ENCODE measurements around the gene TLE7.

Gene TLE7

DNA sequence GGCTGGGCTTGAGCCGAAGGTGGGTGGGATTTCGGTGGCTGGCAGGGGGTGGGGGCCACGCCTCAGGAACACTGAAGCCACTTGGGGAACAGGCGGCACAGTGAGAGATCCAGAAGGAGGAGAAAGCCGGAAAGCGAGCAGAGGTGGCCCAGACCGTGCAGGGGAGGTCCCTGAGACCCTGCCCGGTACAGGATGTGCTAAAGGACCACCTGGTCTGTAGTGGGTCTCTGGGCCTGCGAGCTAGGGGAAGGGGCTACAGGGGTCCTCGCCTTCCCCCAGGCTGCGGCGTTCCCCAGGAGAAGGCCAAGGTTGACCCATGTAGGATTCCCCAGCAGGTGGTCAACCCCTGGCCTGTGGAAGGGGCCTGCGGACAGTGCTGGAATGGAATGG lies at the start of gene TLE7:
TLE7 (minus strand) TSS at position 4 of the 390 bp plus-strand sequence. CDS start 8,730 bp downstream, outside the sequence.
- DNase-seq, result no peak

DNA sequence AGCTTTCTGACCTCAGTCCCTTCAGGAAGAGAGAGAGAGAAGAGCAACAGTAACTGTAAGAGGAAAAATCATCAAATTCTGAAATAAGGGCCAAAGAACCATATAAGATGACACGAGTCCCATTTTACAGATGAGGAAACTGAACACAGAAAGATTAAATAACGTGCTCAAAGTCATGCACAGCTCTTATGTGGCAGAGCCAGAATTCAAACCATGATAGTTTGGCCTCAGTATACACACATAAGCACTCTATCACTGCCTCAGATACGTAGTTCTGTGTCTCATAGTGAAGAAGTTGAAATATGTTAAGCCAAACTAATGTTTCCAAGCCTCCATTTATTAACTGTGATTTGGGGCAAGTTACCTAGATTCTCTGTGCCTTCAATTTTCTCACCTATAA lies 49.2 kb upstream of the TLE7 start:
- DNase-seq, result no peak

DNA sequence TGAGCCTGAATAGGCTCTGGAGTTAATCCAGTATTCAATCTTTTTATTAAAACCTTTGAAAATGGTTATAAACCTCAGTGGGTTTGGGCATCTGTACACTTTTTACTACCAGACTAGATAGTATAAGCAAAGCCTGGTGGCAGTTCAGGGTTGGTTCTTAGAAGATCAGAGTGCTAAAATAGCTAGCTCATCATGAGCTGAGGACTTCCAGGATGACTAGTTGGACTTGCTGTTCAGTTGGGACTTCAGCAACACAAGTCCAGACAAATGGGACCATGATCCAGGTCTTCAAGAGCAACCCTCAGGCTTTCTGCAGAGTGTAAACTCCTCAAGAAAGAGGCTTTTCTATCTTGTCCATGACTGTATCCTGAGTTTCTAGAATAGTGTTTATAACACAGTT lies 48.5 kb upstream of the TLE7 start:
- DNase-seq, result no peak

DNA sequence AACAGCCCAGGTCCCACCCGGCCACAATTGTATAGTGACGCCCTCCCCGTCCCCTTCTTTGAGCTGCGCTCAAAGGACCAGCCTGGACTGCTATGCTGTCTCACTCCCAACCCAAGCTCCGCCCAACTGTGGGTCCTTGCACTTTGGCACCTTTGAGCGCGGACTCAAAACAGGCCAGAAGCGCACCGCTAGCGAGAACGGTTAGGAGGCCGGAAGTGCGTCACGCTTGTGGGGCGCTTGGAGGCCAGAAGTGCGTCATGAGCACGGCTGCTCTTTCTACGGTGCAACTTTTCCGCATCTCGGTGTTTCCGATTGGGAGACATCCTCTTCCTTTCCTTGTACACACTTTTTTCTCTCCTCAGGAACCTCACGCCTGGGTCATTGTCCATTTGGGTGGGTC lies 47.3 kb upstream of the TLE7 start, which contains the start of gene ZNF19:
ZNF19 (minus strand) TSS at position 203 of the 400 bp plus-strand sequence. CDS start 7,210 bp downstream, outside the sequence.
- no peak for DNase-seq

DNA sequence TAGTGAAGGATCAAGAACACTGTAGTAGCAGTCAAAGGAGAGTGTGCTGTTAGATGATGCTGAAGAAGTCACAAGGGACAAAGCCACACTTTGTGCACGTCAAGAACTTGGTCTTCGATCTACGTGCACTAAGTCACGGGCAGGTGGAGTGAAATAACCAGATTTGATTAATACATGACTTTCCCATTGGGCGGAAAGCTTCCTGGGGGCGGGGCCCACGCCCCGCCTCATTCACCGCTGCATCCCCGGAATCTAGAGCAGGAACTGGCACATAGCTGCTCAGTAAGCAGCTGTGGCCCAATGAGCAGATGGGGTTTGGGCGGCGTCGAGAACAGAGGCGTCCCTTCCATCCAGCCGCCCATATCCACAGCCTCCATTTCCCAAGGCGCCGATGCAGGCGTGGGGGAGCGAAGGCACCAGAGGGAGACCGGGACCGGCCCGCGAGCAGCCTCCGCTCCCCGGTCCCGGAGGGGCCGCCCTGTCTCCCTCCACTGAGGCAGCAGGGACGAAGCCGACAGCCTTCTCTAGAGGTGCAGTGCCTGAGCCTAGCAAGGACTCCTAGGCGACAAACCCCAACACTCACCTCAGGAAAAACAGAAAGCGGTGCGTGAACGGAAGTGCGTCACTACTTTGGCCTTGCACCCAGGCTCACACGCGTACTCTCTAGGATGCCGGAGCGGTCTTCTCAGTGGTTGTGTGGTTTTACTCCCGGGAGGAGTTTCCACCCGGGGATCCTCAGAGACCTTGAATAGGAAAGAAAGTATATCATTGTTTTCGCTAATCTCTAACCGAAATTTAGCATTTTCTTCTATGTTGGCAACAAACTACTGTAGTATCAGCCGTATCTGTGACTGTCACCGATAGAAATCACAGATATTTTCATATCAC lies 42.4 kb upstream of the TLE7 start:
- DNase-seq, result peak; percentile 73 to 74

DNA sequence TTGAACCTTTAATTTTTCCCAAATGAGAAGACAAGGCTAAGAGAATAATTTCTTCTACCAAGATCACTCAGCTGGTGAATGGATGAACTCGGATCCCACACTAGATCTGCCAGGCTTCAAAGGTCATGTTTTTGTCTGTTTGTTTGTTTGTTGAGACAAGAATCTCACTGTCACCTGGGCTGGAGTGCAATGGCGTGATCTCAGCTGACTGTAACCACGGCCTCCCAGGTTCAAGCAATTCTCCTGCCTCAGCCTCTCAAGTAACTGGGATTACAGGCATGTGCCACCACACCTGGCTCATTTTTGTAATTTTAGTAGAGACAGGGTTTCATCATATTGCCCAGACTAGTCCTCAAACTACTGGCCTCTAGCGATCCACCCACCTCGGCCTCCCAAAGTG lies 40.7 kb upstream of the TLE7 start:
- DNase-seq, result no peak

DNA sequence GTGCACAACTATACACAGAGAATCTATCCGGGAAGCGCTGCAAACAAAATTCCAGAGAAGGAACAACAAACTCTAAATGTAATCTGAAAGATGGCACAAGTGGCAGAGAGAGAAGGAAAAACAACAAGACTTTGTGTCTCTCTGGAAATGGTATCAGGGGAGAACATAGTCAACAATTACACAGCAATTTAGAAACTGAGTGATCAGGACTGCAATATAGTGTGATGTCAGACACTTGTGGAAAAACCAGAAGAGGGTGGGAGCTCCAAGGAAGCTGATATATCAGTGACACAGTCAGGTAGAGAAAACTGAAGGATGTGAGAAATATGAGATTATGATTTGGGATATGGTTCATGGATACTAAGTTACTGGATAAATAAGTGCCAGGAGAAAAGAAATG lies 39.1 kb upstream of the TLE7 start:
- DNase-seq, result no peak

DNA sequence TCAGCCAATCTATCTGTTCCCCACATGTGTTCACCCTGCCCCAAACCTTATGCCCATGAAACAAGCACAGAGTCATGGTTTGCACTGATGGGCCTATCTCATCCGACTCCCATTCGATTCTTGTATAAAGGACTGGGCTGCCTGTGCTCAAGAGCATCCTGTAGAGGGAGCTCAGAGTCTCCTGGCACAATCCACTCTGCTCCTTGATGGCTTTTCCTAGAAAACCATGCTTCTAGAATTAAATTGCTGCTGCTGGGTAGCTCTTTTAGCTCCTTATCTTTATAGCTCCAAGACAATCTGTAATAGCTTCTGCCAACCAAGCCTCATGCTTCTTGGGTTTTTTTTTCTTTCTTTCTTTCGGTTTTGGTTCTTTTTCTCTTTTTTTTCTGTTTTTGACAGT lies 37.6 kb upstream of the TLE7 start:
- no peak for DNase-seq

DNA sequence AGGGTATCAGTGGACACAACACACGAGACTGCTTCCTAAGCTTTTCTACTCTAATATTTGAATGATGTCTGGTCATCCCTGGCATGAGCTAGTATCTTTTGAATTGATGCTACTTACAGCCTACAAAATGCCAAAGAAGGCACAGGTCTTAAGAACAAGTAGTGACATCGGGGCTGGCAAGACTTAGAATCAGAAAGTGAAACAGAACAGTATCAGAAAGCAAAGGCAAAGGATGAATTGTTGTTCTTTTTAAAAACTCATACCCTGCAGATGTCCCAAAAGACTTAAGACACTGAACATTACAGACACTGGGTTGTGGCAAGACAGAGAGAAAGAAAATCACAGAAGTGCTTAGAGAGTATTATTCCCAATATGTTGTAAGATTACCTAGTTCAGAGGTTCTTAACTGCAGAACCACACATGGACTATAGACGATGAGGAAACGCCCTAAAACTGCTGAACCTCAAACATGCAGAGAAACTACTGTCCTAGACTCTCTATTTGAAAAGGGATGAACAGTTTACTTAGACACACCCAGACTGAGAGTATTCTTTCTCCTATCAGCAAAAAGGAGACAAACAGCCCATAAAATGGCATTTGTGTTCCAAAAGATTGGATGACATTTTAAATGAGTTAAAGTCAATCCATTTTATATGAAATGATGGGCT lies 34.7 kb upstream of the TLE7 start:
- DNase-seq, result no peak

DNA sequence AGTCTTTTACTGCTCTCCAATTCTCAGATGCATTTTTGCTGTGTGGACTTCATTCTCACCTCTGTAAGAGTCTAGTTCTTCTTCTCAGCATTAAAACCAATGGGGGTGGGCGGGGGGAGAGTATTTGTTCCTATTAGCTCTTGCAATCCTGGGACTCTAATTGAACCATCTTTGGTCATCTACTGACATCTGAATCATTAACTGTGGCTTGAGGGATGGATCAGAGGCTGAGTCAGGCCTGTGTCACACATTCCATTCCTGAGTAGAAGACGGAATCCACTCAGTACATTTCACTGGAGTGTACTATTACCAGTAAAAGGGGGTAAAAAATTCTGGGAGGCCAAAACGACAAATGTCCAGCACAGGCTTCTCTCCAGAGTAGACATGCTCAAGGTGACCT lies 33.0 kb upstream of the TLE7 start:
- no peak for DNase-seq

DNA sequence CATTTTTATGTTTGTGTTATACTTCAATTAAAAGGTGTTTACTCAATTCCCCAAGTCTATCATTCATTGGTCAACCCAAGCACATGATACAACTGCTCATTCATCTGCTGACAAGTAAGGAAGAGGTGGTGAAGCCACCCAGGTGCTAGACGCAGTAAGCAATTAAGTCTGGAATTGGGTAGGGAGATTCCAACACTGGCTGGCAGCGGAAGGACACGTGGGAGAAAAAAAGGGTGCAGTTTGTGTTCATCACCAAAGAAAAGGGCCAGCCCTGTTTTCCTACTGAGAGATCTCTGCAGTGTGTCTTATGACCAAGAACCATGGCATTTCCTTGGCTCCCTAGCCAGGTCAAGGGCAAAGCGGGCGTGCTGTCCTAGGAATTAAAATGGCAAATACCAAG lies 32.0 kb upstream of the TLE7 start:
- DNase-seq, result no peak

DNA sequence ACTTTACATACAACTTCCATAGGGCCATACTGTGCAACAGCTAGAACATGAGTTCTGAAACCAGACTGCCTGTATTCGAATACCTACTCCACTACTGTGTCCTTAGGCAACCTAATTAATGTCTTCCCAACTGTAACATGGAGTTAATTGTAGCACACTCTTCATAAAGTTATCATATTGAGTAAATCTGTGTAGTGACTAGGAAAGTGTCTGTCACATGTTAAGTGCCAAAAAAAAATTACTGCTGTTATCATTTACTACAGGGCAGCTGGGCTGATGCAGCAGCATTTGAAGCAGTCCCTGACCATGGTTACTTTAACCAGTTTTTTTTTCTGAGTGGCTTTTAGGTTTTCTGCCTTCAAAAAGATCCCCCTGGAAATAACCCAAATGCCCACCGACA lies 31.1 kb upstream of the TLE7 start:
- no peak for DNase-seq

DNA sequence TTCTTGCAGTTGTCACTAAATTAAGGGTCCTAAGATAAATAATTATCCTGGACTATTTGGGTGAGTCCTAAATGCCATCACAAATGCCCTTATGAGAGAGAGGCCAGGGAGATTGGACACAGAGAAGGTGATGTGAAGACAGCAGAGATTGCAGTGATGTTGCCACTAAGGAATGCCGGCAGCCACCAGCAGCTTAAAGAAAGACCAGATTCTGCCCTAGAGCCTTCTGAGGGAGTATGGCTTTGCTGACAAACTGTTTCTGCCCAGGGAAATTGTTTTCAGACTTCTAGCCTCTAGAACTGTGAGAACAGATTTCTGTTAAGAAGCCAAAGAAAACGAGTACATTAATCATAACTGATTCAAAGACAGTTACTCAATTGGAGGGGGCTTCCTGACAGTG lies 30.2 kb upstream of the TLE7 start:
- no peak for DNase-seq

DNA sequence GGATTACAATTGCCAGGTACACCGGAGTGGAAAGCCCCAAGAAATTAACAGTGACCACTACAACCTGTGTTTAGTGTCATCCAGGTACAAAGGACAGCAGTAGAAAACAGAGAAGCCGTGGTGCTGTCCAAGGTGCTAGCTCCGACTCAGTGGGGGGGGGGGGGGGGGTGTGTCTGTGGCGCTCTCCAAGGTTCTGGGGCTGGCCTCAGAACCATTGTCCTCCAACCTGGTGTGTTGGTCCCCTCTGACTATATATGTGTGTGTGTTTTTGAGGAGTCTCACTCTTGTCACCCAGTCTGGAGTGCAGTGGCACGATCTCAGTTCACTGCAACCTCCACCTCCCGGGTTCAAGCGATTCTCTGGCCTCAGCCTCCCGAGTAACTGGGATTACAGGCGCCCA lies 26.0 kb upstream of the TLE7 start:
- DNase-seq, result peak; percentile 23 to 31

DNA sequence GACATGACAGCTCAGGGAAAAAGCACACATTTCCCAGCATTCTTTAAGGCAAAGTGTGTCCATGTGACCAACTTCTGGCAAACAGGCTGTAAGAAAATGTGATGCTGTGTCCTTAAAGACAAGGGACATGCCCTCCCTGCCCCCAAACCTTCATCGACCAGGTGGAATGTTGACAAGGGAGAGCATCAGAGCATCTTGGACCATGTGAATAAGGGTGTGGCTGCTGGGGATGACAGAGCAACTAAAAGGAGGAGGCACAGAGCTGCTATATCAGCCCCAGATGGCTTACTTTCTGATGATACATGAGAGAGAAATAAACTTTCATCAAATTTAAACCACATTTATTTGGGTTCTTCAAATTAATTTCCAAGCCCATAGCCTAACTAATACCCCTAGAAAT lies 22.4 kb upstream of the TLE7 start:
- DNase-seq, result no peak

DNA sequence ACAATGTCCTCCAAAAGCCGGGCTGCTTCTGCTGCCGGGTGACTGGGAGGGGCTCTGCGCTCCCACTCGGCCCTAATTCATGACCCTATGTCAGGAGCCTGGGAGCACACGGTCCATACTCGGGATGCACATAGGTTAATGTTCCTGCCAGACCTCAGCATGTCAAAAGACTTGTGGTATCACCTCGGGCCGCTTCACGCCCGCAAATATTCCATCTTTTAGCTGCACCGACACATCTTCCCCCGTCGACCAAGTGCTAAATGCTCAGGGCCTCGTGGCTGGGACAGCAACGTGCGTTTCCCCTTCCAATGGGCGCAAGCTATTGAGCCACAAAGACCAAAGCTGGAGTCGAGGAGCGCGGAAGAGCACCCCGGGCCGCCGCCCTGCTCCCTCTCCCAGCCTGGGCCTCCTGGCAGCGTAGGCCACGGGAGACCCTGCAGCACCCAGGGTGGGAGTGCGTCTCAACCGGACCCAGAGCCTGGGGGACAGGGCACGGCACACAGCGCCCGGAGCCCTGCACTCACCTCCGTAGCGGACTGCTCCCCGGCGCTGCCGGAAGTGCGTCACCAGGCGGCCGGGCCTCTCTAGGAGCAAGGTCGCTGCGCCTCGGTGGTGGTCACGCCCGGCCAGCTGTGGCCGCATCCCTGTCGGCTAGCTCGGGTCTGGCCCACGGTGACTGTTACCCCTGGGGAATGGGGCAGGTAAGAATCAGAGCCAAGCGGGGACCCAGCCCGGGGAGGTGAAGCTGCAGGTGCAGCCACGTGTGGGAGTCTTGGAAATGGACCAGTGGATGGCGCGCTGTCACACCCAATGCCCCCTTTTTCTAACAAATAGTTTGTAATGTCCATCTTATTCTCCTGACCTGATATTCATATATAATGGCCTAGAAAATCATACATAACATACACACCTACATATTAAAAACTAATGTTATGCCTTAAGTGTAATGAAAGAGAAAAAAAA lies 20.1 kb upstream of the TLE7 start, which contains the start of gene ZNF23:
ZNF23 (minus strand) TSS at position 562 of the 963 bp plus-strand sequence. CDS start 5,451 bp downstream, outside the sequence.
- DNase-seq, result peak; percentile 72

DNA sequence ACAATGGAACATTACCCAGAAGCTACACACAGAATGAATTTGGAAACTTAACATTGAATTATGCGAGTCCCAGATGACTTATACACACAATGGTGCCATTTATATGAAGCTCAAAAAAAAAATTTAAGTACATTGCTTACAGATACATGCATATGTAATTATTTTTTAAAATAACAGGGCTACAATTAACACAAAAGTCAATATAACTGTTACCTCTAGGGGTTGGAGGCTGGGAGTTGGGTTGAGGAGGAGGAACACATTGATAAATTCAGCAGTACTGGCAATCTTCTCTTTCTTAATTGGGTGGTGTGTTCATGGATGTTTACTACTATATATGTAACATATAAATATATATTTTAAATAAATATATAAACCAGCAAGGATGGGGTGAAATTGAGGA lies 19.1 kb upstream of the TLE7 start:
- no peak for DNase-seq

DNA sequence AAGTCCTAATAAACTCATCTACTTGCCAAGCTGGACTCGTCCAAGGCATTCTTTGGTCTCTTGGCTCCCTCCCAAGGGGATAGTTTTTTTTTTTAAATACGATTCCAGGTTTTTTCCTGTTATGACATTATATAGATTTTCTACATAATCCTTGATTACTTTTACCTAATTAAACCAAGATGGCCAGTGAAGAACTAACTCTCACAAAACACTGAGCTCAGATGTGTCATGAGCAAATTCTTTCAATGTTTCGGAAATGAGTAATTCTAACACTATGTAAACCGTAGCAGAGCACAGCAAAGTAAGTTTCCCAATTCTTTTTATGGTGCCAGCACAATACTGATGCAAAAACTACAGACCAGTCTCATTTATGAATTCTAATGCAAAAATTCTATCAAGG lies 18.4 kb upstream of the TLE7 start:
- DNase-seq, result no peak

DNA sequence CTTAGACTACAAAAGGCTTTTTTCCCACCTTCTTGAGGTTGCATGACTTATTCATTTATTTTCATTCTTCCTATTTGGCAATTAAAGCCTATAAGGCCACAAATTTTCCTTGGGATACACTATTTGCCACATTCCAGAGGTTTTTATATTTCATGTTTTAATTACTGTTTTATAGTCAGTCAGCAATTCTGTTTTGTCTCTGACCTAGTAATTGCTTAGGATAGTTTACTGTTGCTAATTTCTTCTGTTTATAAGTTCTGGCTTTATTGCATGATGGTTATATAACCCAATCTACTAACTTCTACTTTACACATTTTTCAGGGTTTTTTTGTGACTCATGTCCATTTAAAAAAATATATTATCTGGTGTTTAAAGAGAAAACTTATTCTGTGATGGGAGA lies 17.7 kb upstream of the TLE7 start:
- DNase-seq, result no peak

DNA sequence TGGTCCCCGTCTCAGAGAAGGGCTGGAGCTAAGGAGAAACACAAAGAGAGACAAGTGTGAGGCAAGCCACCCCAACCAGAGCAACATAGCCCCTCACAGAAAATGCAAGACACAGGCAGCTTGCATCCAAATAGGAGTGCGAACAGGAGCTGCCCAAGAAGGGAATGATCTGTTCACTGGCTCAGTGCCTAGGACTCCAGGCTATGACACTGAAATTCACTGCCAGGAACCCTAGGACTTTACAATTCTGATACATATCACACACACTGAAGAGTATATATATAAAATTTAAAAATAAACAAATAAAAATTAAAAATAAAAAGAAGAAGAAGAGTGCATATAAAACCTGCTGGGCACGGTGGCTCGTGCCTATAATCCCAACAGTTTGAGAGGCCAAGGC lies 14.9 kb upstream of the TLE7 start:
- DNase-seq, result no peak

DNA sequence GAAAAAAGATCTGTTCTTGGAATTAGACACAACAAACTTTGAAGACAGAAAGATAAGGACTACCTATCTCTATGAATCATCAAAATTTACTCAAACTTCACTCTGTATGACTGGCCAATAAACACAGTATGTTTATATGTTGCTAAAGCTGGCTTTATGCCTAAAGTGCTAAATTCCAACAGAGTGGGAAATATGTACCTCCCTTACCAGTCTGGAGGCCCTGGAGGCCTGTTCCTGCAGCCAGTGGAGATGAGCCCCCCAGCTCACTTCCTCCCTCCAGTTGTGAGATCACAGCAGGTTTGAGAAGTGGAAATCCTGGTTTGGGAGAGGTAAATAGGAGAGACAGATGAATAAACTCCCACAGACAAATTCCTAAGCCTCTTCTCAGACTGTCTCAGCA lies 11.2 kb upstream of the TLE7 start:
- DNase-seq, result no peak

DNA sequence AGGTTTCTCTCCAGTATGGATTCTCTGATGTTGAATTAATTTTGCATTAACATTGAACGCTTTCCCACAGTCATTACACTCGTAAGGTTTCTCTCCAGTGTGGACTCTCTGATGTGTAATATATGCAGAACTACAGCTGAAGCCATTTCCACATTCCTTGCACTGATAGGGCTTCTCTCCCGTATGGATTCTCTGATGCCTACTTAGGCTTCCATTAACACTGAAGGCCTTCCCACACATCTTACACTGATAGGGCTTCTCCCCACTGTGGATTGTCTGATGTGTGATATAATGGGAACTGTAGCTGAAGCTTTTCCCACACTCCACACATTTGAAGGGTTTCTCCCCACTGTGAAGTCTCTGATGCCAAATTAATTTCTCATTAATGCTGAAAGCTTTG lies 7.2 kb upstream of the TLE7 start:
- DNase-seq, result no peak

DNA sequence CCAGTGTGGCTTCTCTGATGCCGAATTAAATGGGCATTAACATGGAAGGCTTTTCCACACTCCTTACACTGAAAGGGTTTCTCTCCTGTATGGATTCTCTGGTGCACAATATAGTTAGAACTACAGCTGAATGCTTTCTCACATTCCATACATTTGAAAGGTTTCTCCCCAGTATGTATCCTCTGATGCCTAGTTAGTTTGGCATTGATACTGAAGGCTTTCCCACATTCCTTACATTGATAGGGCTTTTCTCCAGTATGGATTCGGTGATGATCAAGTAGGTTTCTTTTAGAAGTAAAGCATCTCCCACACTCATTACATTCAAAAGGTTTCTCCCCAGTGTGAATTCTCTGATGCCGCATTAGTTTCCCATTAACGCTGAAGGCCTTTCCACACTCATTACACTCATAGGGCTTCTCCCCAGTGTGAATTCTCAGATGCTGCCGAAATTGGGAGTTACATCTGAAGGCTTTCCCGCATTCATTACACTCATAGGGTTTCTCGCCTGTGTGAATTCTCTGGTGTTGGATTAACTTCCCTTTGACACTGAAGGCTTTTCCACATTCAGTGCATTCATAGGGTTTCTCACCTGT lies 6.5 kb upstream of the TLE7 start:
- DNase-seq, result no peak
